GM21737 (cell line): ENCODE measurements around the gene MEIOC.
"Not testable (repeated sequence)": the region's sequence is repeated elsewhere in the genome, so short reads cannot be mapped to it uniquely, and the experiment has no call there.

Source experiments
- ATAC-seq: cut with Tn5 transposase; IDR thresholded peaks from one replicate; pipeline ENCODE4 v1.9.1; 2021; ENCODE audit warnings: mild to moderate bottlenecking, moderate library complexity; ENCODE audit not compliant: unreplicated experiment

MEIOC gene

DNA sequence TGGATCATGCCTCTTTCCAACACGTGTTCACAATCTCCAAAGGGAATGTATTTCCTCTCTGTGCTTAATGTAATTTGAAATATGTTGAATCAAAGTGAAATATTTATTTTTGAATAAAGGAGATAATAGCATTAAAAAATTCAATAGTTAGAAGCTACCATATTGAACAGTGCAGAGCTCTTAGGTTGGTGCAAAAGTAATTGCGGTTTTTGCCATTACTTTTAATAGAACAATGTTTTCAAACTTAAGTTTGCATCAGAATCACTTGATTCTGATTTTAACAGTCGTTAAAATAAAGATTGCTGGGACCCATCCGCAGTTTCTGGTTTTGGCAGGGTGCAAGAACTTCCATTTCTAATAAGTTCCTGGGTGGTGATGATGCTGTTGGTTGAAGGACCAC lies 10.0 kb upstream of the MEIOC start:
- ATAC-seq = no peak

DNA sequence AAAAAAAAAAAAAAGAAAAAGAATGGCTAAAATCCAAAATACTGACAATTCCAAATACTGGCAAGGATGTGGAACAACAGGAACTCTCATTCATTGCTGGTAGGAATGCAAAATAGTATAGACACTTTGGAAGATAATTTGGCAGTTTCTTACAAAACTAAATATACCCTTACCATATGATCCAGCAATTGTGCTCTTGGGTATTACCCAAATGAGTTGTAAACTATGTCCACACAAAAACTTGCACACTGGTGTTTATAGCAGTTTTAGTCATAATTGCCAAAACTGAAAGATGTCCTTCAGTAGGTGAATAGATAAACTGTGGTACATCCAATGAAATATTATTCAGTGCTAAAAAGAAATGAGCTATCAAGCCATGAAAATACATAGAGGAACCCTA lies 8.5 kb upstream of the MEIOC start:
- no peak for ATAC-seq

DNA sequence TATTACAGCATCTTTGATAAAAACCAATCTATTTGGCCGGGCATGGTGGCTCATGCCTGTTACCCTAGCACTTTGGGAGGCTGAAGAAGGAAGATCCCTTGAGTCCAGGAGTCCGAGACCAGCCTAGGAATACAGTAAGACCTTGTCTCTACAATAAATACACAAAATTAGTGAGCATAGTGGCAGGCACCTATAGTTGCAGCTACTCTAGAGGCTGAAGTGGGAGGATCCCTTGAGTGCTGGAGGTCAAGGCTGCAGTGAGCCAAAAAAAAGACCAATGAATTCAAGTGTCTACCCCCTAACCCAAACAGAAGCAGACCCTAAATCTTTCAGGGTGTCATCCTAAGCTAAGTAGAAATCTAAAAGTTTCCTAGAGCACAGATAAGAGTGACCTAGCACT lies 7.3 kb upstream of the MEIOC start:
- ATAC-seq = no peak

DNA sequence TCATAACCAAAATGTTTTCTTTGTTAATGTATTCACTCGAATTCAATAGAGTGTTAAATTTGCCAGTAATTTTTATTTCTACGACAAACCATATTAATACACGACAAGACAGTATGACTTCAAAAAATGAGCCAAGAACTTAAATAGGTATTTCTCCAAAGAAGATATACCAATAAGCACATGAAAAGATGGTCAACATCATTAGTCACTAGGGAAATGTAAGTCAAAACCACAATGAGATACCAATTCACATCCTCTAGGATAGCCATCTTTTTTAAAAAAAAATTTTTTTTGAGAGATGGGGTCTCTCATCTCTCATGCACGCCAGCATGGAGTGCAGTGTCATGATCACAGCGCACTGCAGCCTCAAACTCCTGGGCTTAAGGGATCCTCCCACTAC lies 5.0 kb upstream of the MEIOC start:
- ATAC-seq = no peak

DNA sequence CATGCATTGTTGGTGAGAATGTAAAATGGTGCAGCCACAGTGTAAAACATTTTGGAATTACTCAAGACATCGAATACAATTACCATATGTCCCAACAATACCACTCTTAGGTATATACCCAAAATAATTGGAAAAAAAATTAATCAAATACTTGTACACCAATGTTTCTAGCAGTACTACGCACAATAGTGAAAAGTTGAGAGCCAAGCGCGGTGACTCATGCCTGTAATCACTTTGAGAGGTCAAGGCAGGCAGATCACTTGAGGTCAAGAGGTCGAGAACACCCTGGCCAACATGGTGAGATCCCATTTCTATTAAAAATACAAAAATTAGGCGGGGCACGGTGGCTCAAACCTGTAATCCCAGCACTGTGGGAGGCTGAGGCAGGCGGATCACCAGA lies 3.5 kb upstream of the MEIOC start:
- no peak for ATAC-seq

DNA sequence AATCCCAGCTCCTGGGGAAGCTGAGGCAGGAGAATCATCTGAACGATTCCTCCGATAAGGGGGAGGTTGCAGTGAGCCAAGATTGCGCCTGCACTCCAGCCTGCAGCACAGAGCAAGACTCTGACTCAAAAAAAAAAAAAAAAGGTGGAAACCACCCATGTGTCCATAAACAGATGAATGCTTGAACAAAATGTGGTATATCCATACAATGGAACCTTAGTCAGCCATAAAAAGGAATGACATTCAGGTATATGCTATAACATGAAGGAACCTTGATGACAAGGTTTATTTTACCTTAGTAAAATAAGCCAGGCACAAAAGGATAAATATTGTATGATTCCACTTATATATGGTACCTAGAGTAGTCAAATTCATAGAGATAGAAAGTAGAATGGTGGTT lies 2.9 kb upstream of the MEIOC start:
- ATAC-seq = no peak

DNA sequence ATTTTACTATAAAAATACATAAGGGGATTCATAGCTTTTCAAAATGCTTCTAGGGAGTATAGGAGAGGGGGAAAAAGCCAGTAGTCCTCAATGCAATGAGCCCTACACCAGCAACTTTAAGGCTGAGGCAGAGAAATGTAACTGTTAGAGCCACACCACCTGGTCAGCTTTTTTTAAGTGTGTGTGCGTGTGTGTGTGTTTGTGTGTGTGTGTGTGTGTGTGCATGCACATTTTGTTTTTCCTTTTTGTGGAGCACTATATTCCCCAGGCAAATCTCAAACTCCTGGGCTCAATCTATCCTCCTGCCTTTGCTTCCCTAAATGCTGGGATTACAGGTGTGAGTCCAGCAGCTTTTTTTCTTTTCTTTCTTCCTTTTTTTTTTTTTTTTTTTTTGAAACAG lies 2.3 kb upstream of the MEIOC start:
- ATAC-seq = no peak

DNA sequence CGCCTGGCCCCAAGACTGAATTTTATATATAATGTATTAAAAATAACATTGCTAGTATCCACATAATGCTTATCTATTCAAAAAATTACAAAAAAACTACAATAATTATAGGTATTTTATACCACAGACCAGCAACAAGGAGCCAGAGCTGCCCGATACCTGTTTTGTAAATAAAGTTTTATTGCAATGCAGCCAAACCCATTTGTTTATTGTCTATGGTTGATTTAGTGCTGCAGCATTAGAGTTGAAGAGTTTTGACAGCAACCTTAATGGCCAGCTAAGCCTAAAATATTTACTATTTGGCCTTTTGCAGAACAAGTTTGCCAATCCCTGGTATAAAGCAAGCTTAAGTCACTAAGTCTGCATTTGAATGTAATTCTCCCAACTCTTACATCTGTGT lies 5.6 kb downstream of the MEIOC start:
- no peak for ATAC-seq

DNA sequence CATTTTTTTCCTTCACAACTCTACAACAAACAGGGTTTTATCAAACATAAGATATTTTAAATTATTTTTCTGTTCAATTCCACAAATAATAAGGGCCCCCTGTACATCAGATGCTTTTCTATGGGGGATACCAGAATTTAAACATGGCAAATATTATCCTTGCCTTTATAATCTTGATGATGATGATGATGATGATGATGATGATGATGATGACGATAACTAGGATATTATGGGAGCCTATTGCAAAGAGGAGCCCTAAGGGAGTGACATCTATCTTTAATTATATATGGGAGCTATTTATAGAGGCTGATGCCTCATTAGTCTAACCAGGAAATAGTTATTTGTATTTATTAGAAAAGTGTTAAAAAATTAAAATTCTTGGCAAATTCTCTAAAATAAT lies 6.8 kb downstream of the MEIOC start:
- ATAC-seq = no peak

DNA sequence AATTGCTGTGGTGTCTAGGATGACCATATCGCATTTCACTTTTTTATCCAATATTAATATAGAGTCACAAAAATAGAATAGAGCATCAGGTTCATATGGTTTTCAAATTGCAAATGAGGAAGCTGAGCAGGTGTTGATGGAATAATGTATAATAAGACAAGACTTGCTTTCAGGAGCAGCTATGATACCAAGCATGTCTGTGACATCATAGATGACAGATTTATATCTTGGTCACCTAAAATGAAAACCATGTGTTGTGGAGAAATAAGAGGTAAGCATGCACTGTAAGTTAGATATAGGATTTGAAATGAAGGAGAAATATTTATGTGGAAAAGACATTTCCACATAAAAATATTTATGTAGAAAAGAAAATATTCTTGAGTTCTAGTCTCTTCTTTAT lies 8.6 kb downstream of the MEIOC start:
- ATAC-seq = no peak

DNA sequence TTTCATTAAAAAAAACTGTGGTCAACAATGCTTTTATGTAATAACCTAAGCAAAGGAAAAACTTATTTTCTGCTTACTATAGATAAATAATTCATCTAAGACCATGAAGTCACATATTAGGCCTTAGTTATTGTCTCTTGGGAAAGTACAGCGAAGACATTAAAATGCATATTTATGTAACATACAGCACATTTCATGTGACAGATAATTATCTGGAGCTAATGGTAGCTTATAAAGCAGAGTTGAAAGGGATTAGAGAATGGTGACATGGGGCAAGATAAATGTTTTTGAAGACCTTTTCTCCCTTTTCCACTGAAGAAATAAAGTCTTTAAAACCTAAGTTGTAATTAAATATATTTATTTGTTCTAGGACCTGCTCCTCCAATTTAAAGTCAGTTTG lies 9.7 kb downstream of the MEIOC start:
- no peak for ATAC-seq

DNA sequence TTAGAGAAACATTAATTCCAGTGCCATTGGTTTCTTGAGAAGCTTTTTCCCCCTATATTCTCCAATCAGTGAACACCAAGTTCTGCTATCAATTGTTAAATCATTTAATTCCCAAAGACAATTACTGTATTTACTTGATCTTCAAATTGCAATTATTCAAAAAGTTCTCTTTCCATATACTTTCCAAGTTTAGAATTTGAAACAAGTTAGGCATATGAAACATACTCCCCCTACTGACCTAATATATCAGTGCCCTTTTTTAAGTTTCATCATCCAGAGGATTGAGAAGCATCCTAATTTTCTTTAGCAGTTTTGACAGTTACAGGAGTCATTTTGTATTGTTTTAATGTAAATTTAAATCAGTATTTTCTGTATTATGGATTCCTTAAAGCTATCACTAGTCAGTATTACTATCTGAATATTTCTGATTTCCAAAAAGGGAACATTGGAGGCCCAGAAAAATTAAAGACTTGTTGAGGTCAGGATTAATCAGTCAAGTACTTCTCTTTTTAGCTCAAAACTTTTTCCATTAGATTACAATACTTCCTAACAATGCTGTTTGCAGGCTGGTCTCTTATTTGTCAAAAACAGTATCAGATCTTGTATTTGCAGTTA lies 16.3 kb downstream of the MEIOC start:
- no peak for ATAC-seq

DNA sequence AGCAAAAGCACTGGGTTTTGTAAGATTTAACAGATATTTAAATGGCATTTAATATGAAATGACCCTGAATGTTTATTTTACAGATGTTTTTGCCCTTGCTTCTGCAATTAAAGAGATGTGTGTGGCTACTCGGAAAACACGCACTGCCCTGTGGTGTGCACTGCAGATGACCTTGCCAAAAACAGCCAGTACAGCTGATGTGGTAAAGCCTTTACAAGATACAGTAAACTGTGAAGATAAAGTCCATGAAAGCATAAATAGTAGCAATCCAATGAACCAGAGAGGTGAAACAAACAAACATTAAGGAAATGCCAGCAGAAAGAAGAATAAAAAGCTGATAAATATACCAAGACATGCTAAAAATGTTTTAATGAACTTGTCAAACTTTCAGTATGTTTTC lies 17.6 kb downstream of the MEIOC start:
- no peak for ATAC-seq

DNA sequence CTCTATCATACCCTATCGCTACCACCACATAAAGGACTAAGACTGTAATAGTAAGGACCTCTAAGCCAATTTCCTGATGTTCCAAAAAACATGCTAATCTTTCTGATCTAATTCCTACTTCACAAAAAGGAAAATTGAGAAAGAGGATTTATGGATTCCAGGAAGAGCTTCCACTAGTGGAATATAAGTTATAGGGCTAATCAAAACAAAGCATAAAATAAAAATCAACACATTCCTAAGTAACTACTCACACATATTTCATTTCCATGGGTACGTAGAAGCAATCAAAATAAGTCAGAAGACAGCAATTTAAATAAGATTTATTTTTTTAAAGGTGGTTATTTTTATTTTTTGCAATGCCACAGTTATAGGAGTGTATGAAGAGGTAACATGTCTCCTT lies 20.9 kb downstream of the MEIOC start:
- no peak for ATAC-seq

DNA sequence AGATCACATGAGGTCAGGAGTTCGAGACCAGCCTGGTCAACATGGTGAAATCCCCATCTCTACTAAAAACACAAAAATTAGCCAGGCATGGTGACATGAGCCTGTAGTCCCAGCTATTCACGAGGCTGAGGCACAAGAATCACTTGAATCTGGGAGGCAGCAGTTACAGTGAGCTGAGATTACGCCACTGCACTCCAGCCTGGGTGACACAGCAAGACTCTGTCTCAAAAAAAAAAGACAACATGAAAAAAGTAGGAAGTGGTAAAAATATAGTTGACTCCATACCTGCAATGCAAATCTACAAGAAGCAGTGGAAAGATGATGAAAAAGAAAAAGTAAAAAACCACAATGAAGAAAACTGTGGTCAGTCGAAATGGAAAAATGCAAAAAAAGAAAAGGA lies 27.0 kb downstream of the MEIOC start:
- not testable (repeated sequence) for ATAC-seq

DNA sequence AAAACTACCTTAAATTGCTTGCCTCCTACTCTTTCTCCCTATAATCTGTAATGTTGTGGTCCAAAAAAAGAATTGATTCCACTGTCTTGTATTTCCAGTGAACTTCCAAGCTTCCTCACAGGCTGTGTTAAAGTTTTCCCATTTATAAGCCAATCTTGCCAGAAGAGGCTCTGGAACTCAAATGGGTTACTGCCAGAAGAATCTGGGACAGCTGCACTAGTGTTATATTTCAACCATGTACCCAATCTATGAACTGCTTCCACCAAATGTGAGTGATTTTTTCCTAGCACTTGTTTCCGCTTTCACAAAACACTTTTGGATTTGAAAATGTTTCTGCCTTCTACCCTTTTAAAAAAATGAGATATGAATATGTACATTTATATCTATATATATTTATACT lies 31.5 kb downstream of the MEIOC start:
- no peak for ATAC-seq

DNA sequence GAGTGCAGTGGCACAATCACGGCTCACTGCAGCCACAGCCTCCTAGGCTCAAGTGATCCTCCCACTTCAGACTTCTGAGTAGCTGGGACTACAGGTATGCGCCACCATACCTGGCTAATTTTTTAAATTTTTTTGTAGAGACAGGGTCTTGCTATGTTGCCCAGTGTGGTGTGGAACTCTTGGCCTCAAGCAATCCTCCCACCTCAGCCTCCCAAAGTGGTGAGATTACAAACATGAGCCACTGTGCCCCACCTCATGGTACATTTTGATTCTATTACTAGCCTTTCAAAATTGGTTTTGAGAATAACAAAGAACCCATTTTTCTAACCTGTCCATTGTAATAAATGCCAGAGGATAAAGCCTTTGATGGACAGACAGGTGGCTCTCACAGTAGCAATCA lies 31.9 kb downstream of the MEIOC start:
- ATAC-seq = no peak

DNA sequence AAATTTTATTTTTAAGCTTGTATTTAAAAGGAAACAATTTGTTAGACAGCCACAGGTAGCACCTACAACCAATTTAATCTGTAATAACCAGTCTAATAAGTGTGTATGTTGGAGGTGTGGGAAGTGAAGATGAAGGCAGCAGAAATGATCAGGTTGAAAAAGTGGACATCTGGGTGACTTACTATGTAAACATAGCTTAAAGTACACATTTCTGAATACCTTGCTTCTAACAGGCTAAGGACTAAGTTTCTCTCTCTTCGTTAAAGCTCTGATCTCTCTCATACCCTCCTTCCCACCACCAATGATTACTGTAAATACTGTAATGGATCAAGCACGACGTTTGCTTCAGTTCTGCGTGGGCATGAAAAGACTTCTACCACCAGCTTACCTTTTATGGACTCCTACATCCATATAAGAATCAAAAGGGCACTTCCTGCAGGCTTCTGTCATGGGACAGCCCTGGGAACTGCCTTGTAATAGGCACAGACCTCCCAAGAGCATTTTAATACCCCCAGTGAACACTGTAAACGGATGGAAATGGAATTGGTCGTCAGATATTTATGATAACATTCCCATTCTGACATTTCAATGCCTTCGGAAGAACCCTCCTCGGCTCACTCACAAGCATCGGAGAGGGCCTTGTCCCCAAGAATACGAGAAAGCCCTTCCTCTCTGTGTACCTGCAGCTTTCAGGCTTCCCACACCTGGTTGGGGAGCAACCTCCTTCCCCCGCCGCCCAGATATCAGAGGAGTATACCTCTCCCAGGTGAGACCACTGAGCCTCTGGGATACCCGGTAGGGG lies 32.6 kb downstream of the MEIOC start:
- ATAC-seq = no peak

DNA sequence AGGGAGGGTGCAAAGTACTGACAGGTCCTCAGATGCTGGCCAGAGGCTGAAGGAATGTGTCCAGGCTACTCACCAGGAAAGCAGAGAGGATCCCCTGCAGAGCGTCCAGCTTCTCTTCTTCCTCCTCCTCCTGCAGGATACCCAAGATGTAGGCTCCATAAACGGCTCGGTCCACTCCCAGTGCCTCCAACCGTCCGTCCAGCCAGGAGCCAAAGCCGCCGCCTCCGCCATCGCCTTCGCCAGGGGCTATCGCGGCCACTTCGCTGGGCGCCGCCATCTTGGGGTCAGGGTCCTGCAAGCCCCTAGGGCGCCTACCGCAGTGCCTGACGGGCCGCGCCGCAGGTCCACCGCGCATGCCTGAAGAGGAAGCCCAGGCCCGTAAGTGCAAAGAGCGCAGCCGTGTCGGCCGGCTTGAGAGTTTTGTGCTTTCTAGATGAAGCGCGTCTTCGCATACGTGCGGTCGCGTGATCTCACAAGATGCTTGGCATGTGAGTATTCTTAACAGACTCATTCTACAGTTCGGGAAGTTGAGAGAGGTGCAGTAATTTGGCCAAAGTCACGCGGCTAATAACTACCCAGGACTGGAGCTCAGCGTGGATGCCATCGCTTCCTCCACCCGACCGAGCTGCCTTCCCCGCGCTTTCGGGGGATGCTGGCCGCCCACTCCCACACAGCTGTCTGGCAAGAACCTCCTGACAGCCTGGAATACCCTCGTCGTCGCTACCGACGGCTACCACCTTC lies 33.4 kb downstream of the MEIOC start, which contains the start of gene CCDC43:
TSS of gene CCDC43 (minus strand) at position 300 of the 741 bp plus-strand sequence. CDS start at position 277, 23 bp downstream.
- peak; percentile 92 for ATAC-seq

DNA sequence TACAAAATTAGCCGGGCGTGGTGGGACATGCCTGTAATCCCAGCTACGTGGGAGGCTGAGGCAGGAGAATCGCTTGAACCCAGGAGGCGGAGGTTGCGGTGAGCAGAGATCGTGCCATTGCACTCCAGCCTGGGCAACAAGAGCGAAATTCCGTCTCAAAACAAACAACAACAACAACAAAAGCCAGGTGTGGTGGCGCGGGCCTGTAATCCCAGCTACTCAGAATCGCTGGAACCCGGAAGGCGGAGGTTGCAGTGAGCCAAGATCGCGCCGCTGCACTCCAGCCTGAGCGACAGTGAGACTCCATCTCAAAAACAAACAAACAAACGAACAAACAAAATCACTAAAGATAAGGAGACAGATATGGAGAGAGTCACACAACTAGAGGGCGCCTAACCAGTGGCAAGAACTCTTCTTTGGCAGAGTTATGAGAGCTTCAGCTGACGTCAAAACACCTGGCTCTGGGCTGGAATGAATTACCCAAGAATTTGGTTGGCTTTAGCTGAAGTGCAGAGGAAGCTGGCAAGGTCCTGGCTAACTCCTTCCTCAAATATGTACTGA lies 34.6 kb downstream of the MEIOC start:
- not testable (repeated sequence) for ATAC-seq

DNA sequence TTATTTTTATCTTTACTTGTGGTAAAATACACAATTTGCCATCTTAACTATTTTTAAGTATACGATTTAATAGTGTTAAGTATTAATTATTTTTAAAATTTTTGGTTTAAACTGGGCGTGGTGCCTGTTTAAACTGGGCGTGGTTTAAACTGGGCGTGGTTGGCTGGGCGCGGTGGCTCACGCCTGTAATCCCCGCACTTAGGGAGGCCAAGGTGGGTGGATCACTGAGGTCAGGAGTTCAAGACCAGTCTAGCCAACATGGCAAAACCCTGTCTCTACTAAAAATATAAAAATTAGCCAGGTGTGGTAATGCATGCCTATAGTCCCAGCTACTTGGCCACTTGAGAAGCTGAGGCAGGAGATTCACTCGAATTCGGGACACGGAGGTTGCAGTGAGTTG lies 37.3 kb downstream of the MEIOC start:
- no peak for ATAC-seq

DNA sequence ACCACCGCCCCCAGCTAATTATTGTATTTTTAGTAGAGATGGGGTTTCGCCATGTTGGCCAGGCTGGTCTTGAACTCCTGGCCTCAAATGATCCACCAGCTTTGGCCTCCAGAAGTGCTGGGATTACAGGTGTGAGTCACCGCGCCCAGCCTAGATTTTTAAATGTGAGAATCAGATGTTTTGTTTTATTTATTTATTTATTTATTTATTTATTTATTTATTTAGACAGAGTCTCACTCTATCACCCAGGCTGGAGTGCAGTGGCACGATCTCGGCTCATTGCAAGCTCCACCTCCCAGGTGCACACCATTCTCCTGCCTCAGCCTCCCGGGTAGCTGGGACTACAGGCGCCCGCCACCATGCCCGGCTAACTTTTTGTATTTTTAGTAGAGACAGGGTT lies 44.0 kb downstream of the MEIOC start:
- not testable (repeated sequence) for ATAC-seq
